Myocyte (in vitro differentiated cells): ENCODE results near the gene PFDN5. TPM values are rescaled to one million over a fixed set of nuclear protein-coding genes. Genes with fewer than 3 reads are reported as not detected.

ENCODE experiments used
- total RNA-seq: library from RNA; depleted of rRNA; stranded (reverse); fragments of >200 nt; gene quantifications from 2 replicates; pipeline ENCODE4 v1.2.3, GENCODE V29; 2014

PFDN5 gene
- total RNA-seq, 1 donor from 2014 or later = 253 TPM

Other genes starting within 250 kb of the PFDN5 start
- gene TNS2, start 245.5 kb upstream of the PFDN5 start, total RNA-seq = 43.8 and 59.8 TPM in 2 replicates
- 25.7 and 35.7 TPM in 2 replicates for gene SPRYD3, start 216.2 kb upstream of the PFDN5 start, total RNA-seq
- gene IGFBP6, start 197.9 kb upstream of the PFDN5 start, total RNA-seq = 42.5 and 49.8 TPM in 2 replicates
- not detected in 2 replicates for gene SOAT2, start 192.1 kb upstream of the PFDN5 start, total RNA-seq
- 7.4 and 9.2 TPM in 2 replicates for gene ZNF740, start 114.8 kb upstream of the PFDN5 start, total RNA-seq
- gene CSAD, start 114.6 kb upstream of the PFDN5 start, total RNA-seq = 5.6 and 15.5 TPM in 2 replicates
- gene ITGB7, start 88.3 kb upstream of the PFDN5 start, total RNA-seq = 0.16 and 0.32 TPM in 2 replicates
- 15.4 and 22.7 TPM in 2 replicates for gene RARG, start 63.3 kb upstream of the PFDN5 start, total RNA-seq
- gene ESPL1, start 27.2 kb upstream of the PFDN5 start, total RNA-seq = 0.36 and 0.53 TPM in 2 replicates
- gene MYG1, start 4.2 kb downstream of the PFDN5 start, total RNA-seq = 40.9 and 42.8 TPM in 2 replicates
- gene AAAS, start 26.1 kb downstream of the PFDN5 start, total RNA-seq = 63.6 and 74.1 TPM in 2 replicates
- not detected in 2 replicates for gene SP7, start 40.8 kb downstream of the PFDN5 start, total RNA-seq
- gene SP1, start 84.6 kb downstream of the PFDN5 start, total RNA-seq = 28.9 and 35.6 TPM in 2 replicates
- not detected in 2 replicates for gene AMHR2, start 128.3 kb downstream of the PFDN5 start, total RNA-seq
- 45.8 and 48.3 TPM in 2 replicates for gene PRR13, start 146.2 kb downstream of the PFDN5 start, total RNA-seq
- 141 and 158 TPM in 2 replicates for gene PCBP2, start 156.6 kb downstream of the PFDN5 start, total RNA-seq
- gene MAP3K12, start 203.9 kb downstream of the PFDN5 start, total RNA-seq = 17.0 and 25.5 TPM in 2 replicates
- gene TARBP2, start 205.7 kb downstream of the PFDN5 start, total RNA-seq = 23.7 and 30.0 TPM in 2 replicates
- not detected in 2 replicates for gene NPFF, start 211.9 kb downstream of the PFDN5 start, total RNA-seq